HepG2 (cell line): ENCODE results near the gene NLRP6. TPM values are rescaled to one million over a fixed set of nuclear protein-coding genes. Genes with fewer than 3 reads are reported as not detected.
A peak's percentile ranks its signal among the peaks of the same experiment; 100 is the strongest.

Source experiments
- ATAC-seq: fragments of 200-7000 bp; cut with Tn5 transposase; 3 replicates; pipeline ENCODE4 v1.9.1; 2020; ENCODE audit warnings: mild to moderate bottlenecking, moderate library complexity
- BruUV-seq: library from RNA; stranded (reverse); fragments of 400-500 nt; replicated peaks from 2 replicates; lab custom pipeline; 2021; lab: Mats Ljungman, UMichigan
- CTCF ChIA-PET: fragments of 300-600 bp; formaldehyde crosslinking; extraction: SDS; loops from one replicate; lab custom pipeline; 2021; ENCODE audit warnings: low total read pairs, inconsistent platforms, low intra/inter-chr PET ratio; lab: Yijun Ruan, JAX
- POLR2A ChIA-PET: fragments of 350-600 bp; sonication (Branson Sonifier 250); formaldehyde crosslinking; loops from one replicate; lab custom pipeline; 2020; ENCODE audit warnings: antibody characterized with exemption, inconsistent platforms; lab: Yijun Ruan, JAX
- DNase-seq: peaks from one replicate; pipeline ENCODE4 v3.0.0-alpha.2; 2015; ENCODE audit warnings: low spot score
- FAIRE-seq: peaks from 3 replicates; lab custom pipeline; 2011; peaks lifted over from hg19 to GRCh38; lab: Jason Lieb, UNC
- H2AFZ ChIP-seq: one replicate; pipeline ENCODE4 v1.6.1; 2011; ENCODE audit warnings: low read length, inconsistent platforms
- H3K27ac ChIP-seq: fragments of 300-600 bp; 3 replicates; pipeline ENCODE4 v1.8.0; 2011; ENCODE audit warnings: mixed run types, mild to moderate bottlenecking, mixed read lengths, low read length, inconsistent platforms; ENCODE audit not compliant: insufficient read depth; ENCODE audit errors: extremely low read length
- H3K27me3 ChIP-seq, 2 experiments: fragments of 200-600 bp in 1 of 2; 2 replicates in 1 of 2; 3 replicates in 1 of 2; pipeline versions ENCODE4 v1.6.0 to v1.8.0; 2011; ENCODE audit warnings: low read length in 2 of 2, mild to moderate bottlenecking in 2 of 2, moderate library complexity in 2 of 2, inconsistent platforms in 1 of 2; ENCODE audit not compliant: insufficient read depth in 2 of 2, control insufficient read depth in 1 of 2
- H3K36me3 ChIP-seq, 2 experiments: fragments of 200-600 bp in 1 of 2; replicated peaks in 1 of 2; 2 replicates in 1 of 2; 3 replicates in 1 of 2; pipeline versions ENCODE4 v1.5.1 to v1.8.0; 2011; ENCODE audit warnings: low read length in 2 of 2, inconsistent platforms in 1 of 2; ENCODE audit not compliant: insufficient read depth in 2 of 2, control insufficient read depth in 1 of 2
- H3K4me1 ChIP-seq: 2 replicates; pipeline ENCODE4 v1.5.1; 2012; ENCODE audit warnings: low read length, inconsistent platforms; ENCODE audit not compliant: insufficient read depth
- H3K4me2 ChIP-seq: 2 replicates; pipeline ENCODE4 v1.6.0; 2011; ENCODE audit warnings: low read depth, low read length, inconsistent platforms
- H3K4me3 ChIP-seq, 3 experiments: fragments of 200-600 bp in 1 of 3; sonication (generic), shearing (Covaris generic) in 1 of 3; replicated peaks in 1 of 3; 2 replicates each; pipeline ENCODE4 v1.5.1; 2011 to 2016; ENCODE audit warnings: low read length in 3 of 3, inconsistent platforms in 2 of 3, low read depth in 2 of 3, mild to moderate bottlenecking in 2 of 3, control low read depth in 1 of 3, mixed read lengths in 1 of 3; ENCODE audit not compliant: insufficient read depth in 1 of 3
- H3K79me2 ChIP-seq: one replicate; pipeline ENCODE4 v1.6.1; 2011; ENCODE audit warnings: low read length, inconsistent platforms; ENCODE audit not compliant: insufficient read depth
- H3K9ac ChIP-seq: 2 replicates; pipeline ENCODE4 v1.6.0; 2011; ENCODE audit warnings: mild to moderate bottlenecking, low read depth, low read length, inconsistent platforms; ENCODE audit not compliant: insufficient read depth
- H3K9me3 ChIP-seq: 2 replicates; pipeline ENCODE4 v1.5.1; 2012; ENCODE audit warnings: mild to moderate bottlenecking, low read length
- H4K20me1 ChIP-seq: 2 replicates; pipeline ENCODE4 v1.6.0; 2011; ENCODE audit warnings: inconsistent platforms, mild to moderate bottlenecking, low read length, moderate library complexity; ENCODE audit not compliant: insufficient read depth
- DNMT1 ChIP-seq: sonication (generic); formaldehyde crosslinking; IDR thresholded peaks from 2 replicates; pipeline ENCODE4 v1.5.1; 2020; ENCODE audit warnings: mild to moderate bottlenecking, missing genetic modification reagents
- PHF21A ChIP-seq: sonication (generic); formaldehyde crosslinking; IDR thresholded peaks from 2 replicates; pipeline ENCODE4 v1.5.0; 2020; ENCODE audit warnings: mild to moderate bottlenecking, missing genetic modification reagents
- SOX6 ChIP-seq, 2 experiments: fragments of 450-650 bp in 1 of 2; sonication (generic) in 1 of 2; formaldehyde crosslinking in 1 of 2; IDR thresholded peaks; 2 replicates each; pipeline versions ENCODE4 v1.4.0 to v1.6.1; 2017 to 2020; ENCODE audit warnings: antibody characterized with exemption in 1 of 2, mild to moderate bottlenecking in 1 of 2, missing genetic modification reagents in 1 of 2
- ZBTB38 ChIP-seq: sonication (generic); formaldehyde crosslinking; IDR thresholded peaks from 2 replicates; pipeline ENCODE4 v1.5.1; 2020; ENCODE audit warnings: mild to moderate bottlenecking, missing genetic modification reagents
- ZFY ChIP-seq: sonication (generic); formaldehyde crosslinking; IDR thresholded peaks from 2 replicates; pipeline ENCODE4 v1.4.0; 2020; ENCODE audit warnings: missing genetic modification reagents
- ZNF10 ChIP-seq: sonication (generic); formaldehyde crosslinking; IDR thresholded peaks from 2 replicates; pipeline ENCODE4 v1.4.0; 2020; ENCODE audit warnings: mild to moderate bottlenecking, low read depth, missing genetic modification reagents, borderline replicate concordance
- ZNF605 ChIP-seq: sonication (generic); formaldehyde crosslinking; IDR thresholded peaks from 2 replicates; pipeline ENCODE4 v1.8.0; 2022; ENCODE audit warnings: mild to moderate bottlenecking, missing genetic modification reagents
- ZNF687 ChIP-seq: sonication (generic); formaldehyde crosslinking; IDR thresholded peaks from 2 replicates; pipeline ENCODE4 v1.5.1; 2020; ENCODE audit warnings: mild to moderate bottlenecking, missing genetic modification reagents, moderate library complexity
- ZSCAN25 ChIP-seq: sonication (generic); formaldehyde crosslinking; IDR thresholded peaks from 2 replicates; pipeline ENCODE4 v1.8.0; 2022; ENCODE audit warnings: mild to moderate bottlenecking, missing genetic modification reagents
- WGBS: methylation state at CpG from one replicate; pipeline ENCODE4 v1.1.6; 2017; ENCODE audit warnings: low lambda C conversion rate; 5-methylcytosine and 5-hydroxymethylcytosine counted together
- in situ Hi-C: cut with HindIII; loops from 2 replicates; pipeline ENCODE4 v1.10.0; 2017; ENCODE audit warnings: low pct_unique_long_range_greater_than_20kb; ENCODE audit not compliant: extremely low pct_ligation_motif_present
- intact Hi-C: fragments of 100-400 bp; cut with micrococcal nuclease; formaldehyde crosslinking; loops from one replicate; pipeline ENCODE4 v1.10.0; 2022; ENCODE audit not compliant: unreplicated experiment
- polyA plus RNA-seq, 8 experiments: library from polyadenylated mRNA; depleted of rRNA in 3 of 8; stranded (reverse) in 7 of 8; unstranded in 1 of 8; fragments of >200 nt; fragmentation: Illumina TruSeq in 4 of 8; extraction: Trizol in 4 of 8; gene quantifications; 2 replicates each; pipeline versions ENCODE4 v1.2.1 to v1.2.3, GENCODE V29; 2011 to 2016; ENCODE audit warnings: low read depth in 4 of 8, missing spikeins in 1 of 8, mixed read lengths in 1 of 8; ENCODE audit not compliant: insufficient read depth in 1 of 8
- total RNA-seq, 5 experiments: library from RNA; depleted of rRNA; stranded (reverse); fragments of >200 nt; fragmentation: Illumina TruSeq; extraction: Trizol; gene quantifications; 2 replicates each; pipeline ENCODE4 v1.2.3, GENCODE V29; 2016; ENCODE audit warnings: low read depth in 1 of 5
- TF ChIP-seq, protein P1 (sequence below): sonication (generic); formaldehyde crosslinking; IDR thresholded peaks from 2 replicates; pipeline ENCODE4 v1.4.0; 2020; ENCODE audit warnings: missing genetic modification reagents

The NLRP6 gene
- total and polyA plus RNA-seq, 2 of the 13 experiments (the other 11 are each of a cell fraction or from before 2014, with no cell fraction given), result not detected

GRCh38 chr11:289712-290620 lies 11.8 kb downstream of the NLRP6 start:
- TF ChIP-seq ZNF10 (CRISPR knock-in tag) (no peak), ZBTB38 (peak; percentile 95), SOX6 (IDR thresholded peaks at IDR 0.05) (no peak), SOX6 (CRISPR knock-in tag; IDR thresholded peaks at IDR 0.05) (0 out of 2 replicates have a peak, but pooled peaks have one; percentile 28), ZFY (0 out of 2 replicates have a peak, but pooled peaks have one; percentile 18), DNMT1 (CRISPR knock-in tag) (0 out of 2 replicates have a peak, but pooled peaks have one; percentile 63), ZNF605 (no peak), ZNF687 (CRISPR knock-in tag) (peak; percentile 42; the same call in 1 of the 2 replicates), PHF21A (CRISPR knock-in tag) (no peak), ZSCAN25 (CRISPR knock-in tag) (peak; percentile 98)
- TF ChIP-seq, protein P1, sequence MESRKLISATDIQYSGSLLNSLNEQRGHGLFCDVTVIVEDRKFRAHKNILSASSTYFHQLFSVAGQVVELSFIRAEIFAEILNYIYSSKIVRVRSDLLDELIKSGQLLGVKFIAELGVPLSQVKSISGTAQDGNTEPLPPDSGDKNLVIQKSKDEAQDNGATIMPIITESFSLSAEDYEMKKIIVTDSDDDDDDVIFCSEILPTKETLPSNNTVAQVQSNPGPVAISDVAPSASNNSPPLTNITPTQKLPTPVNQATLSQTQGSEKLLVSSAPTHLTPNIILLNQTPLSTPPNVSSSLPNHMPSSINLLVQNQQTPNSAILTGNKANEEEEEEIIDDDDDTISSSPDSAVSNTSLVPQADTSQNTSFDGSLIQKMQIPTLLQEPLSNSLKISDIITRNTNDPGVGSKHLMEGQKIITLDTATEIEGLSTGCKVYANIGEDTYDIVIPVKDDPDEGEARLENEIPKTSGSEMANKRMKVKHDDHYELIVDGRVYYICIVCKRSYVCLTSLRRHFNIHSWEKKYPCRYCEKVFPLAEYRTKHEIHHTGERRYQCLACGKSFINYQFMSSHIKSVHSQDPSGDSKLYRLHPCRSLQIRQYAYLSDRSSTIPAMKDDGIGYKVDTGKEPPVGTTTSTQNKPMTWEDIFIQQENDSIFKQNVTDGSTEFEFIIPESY (CRISPR knock-in tag), result peak; percentile 88
- POLR2A ChIA-PET, result no interaction called here

More at GRCh38 chr11:289712-290620, 11.8 kb downstream of the NLRP6 start:
- H2AFZ ChIP-seq, result no peak overlapping the region
- ATAC-seq (no peak), DNase-seq (no peak), FAIRE-seq (no peak)
- BruUV-seq, result TSS peak; percentile 62
- H3K27ac ChIP-seq, result no peak overlapping the region
- intact Hi-C loops, result no loop called here
- in situ Hi-C loops, result no loop called here
- H3K79me2 ChIP-seq, result no peaks in the 10 kb centered on the region
- H3K27me3 ChIP-seq, result peaks cover 5 to 33% of the 10 kb centered on the region in 2 experiments; a peak in 4 of 5 replicates
- H4K20me1 ChIP-seq, result no peaks in the 10 kb centered on the region
- WGBS, result 95% methylated on average over 23 of the region's 48 CpGs
- peaks cover 27% of the 10 kb centered on the region for H3K4me1 ChIP-seq
- peak overlapping the region; percentile 72 for H3K4me2 ChIP-seq
- CTCF ChIA-PET, result no interaction called here
- H3K36me3 ChIP-seq, result 0 out of 5 replicates have a peak, but pooled peaks cover 0 to 2% of the 10 kb centered on the region in 2 experiments
- H3K4me3 ChIP-seq, result peak overlapping the region in 2 of 3 experiments; percentile 2 to 57; a peak in 3 of 6 replicates
- peak overlapping the region; percentile 55; the same call in 1 of the 2 replicates for H3K9ac ChIP-seq
- H3K9me3 ChIP-seq, result no peaks in the 10 kb centered on the region
